IMR-90 (cell line): ENCODE results near the gene ATP6V1G1. TPM values are rescaled to one million over a fixed set of nuclear protein-coding genes. Genes with fewer than 3 reads are reported as not detected.

Experiments
- ATAC-seq: fragments of 200-7000 bp; cut with Tn5 transposase; 2 replicates; pipeline ENCODE4 v1.9.1; 2020; ENCODE audit warnings: low read depth, mild to moderate bottlenecking, moderate library complexity
- BruUV-seq: library from RNA; stranded (reverse); fragments of 400-500 nt; replicated peaks from 2 replicates; lab custom pipeline; 2021; lab: Mats Ljungman, UMichigan
- CTCF ChIA-PET: fragments of 300-600 bp; formaldehyde crosslinking; extraction: SDS; loops from one replicate; lab custom pipeline; 2021; ENCODE audit warnings: antibody characterized with exemption; lab: Yijun Ruan, JAX
- POLR2A ChIA-PET: fragments of 300-600 bp; sonication (Branson Sonifier 250); formaldehyde crosslinking; loops from one replicate; lab custom pipeline; 2022; ENCODE audit warnings: antibody characterized with exemption; ENCODE audit not compliant: unreplicated experiment; lab: Charles Lee
- DNase-seq: peaks from one replicate; pipeline ENCODE4 v3.0.0; 2013
- H2AFZ ChIP-seq: replicated peaks from 2 replicates; pipeline ENCODE3; 2013; ENCODE audit warnings: low read length, mild to moderate bottlenecking; ENCODE audit not compliant: poor library complexity
- H2AK5ac ChIP-seq: 2 replicates; pipeline ENCODE4 v1.6.1; 2013; ENCODE audit warnings: low read depth, low read length, inconsistent platforms
- H2AK9ac ChIP-seq: replicated peaks from 2 replicates; pipeline ENCODE3; 2013; ENCODE audit warnings: mild to moderate bottlenecking, low read depth, low read length, moderate library complexity; ENCODE audit not compliant: poor library complexity
- H2BK120ac ChIP-seq: 2 replicates; pipeline ENCODE4 v1.6.1; 2013; ENCODE audit warnings: low read depth, low read length, inconsistent platforms
- H2BK15ac ChIP-seq: 3 replicates; pipeline ENCODE4 v1.6.1; 2013; ENCODE audit warnings: low read depth, low read length, inconsistent platforms
- H2BK20ac ChIP-seq: 2 replicates; pipeline ENCODE4 v1.6.1; 2013; ENCODE audit warnings: low read depth, mild to moderate bottlenecking, inconsistent platforms, low read length, moderate library complexity
- H2BK5ac ChIP-seq: 2 replicates; pipeline ENCODE4 v1.6.1; 2013; ENCODE audit warnings: mild to moderate bottlenecking, low read depth, low read length, inconsistent platforms; ENCODE audit not compliant: poor library complexity, severe bottlenecking
- H3K14ac ChIP-seq: replicated peaks from 2 replicates; pipeline ENCODE4 v1.6.1; 2013; ENCODE audit warnings: low read depth, low read length, inconsistent platforms
- H3K18ac ChIP-seq: 2 replicates; pipeline ENCODE4 v1.6.1; 2013; ENCODE audit warnings: low read depth, low read length, control low read depth
- H3K23ac ChIP-seq: 2 replicates; pipeline ENCODE4 v1.6.1; 2013; ENCODE audit warnings: low read depth, low read length, inconsistent platforms
- H3K27ac ChIP-seq: 2 replicates; pipeline ENCODE4 v1.5.1; 2013; ENCODE audit warnings: mild to moderate bottlenecking, control low read depth, low read length; ENCODE audit not compliant: insufficient read depth
- H3K27me3 ChIP-seq: 2 replicates; pipeline ENCODE4 v1.6.1; 2013; ENCODE audit warnings: low read length; ENCODE audit not compliant: control insufficient read depth, insufficient read depth
- H3K36me3 ChIP-seq: 2 replicates; pipeline ENCODE4 v1.6.1; 2013; ENCODE audit warnings: low read length, mixed read lengths; ENCODE audit not compliant: control insufficient read depth, insufficient read depth
- H3K4ac ChIP-seq: 2 replicates; pipeline ENCODE4 v1.6.1; 2013; ENCODE audit warnings: low read depth, low read length, inconsistent platforms
- H3K4me1 ChIP-seq: 2 replicates; pipeline ENCODE4 v1.6.1; 2013; ENCODE audit warnings: low read length, mixed read lengths; ENCODE audit not compliant: control insufficient read depth, insufficient read depth
- H3K4me2 ChIP-seq: 2 replicates; pipeline ENCODE4 v1.6.1; 2013; ENCODE audit warnings: low read depth, mild to moderate bottlenecking, control low read depth, low read length, moderate library complexity
- H3K4me3 ChIP-seq: 2 replicates; pipeline ENCODE4 v1.5.1; 2013; ENCODE audit warnings: low read depth, mild to moderate bottlenecking, control low read depth, low read length, moderate library complexity; ENCODE audit not compliant: insufficient read depth
- H3K56ac ChIP-seq: 2 replicates; pipeline ENCODE4 v1.6.1; 2013; ENCODE audit warnings: low read length, inconsistent platforms; ENCODE audit not compliant: insufficient read depth; ENCODE audit errors: extremely low read depth
- H3K79me1 ChIP-seq, 2 experiments: 2 replicates each; pipeline ENCODE4 v1.6.1; 2013; ENCODE audit warnings: low read length in 2 of 2, inconsistent platforms in 1 of 2, low read depth in 1 of 2
- H3K9ac ChIP-seq: 2 replicates; pipeline ENCODE4 v1.6.1; 2013; ENCODE audit warnings: low read depth, low read length, control low read depth
- H3K9me1 ChIP-seq: 2 replicates; pipeline ENCODE4 v1.6.1; 2013; ENCODE audit warnings: low read length, inconsistent platforms; ENCODE audit not compliant: insufficient read depth
- H3K9me3 ChIP-seq: 2 replicates; pipeline ENCODE4 v1.6.1; 2013; ENCODE audit warnings: low read length; ENCODE audit not compliant: control insufficient read depth, insufficient read depth
- H4K20me1 ChIP-seq: 2 replicates; pipeline ENCODE4 v1.6.1; 2013; ENCODE audit warnings: low read length, inconsistent platforms; ENCODE audit not compliant: insufficient read depth
- H4K5ac ChIP-seq: 2 replicates; pipeline ENCODE4 v1.6.1; 2013; ENCODE audit warnings: mild to moderate bottlenecking, low read depth, low read length, control low read depth
- H4K8ac ChIP-seq, 2 experiments: 2 replicates each; pipeline ENCODE4 v1.6.1; 2013; ENCODE audit warnings: low read depth in 2 of 2, low read length in 2 of 2, control low read depth in 1 of 2, inconsistent platforms in 1 of 2
- H4K91ac ChIP-seq: 2 replicates; pipeline ENCODE4 v1.6.1; 2013; ENCODE audit warnings: low read depth, low read length, inconsistent platforms; ENCODE audit not compliant: insufficient read depth
- FOS ChIP-seq: fragments of 150-350 bp; IDR thresholded peaks from 2 replicates; pipeline ENCODE4 v1.6.1; 2016; ENCODE audit warnings: low read depth, low read length
- WGBS, 2 experiments: methylation state at CpG; one replicate each; pipeline versions ENCODE4 v1.1.5 to v1.1.7; 2013; ENCODE audit warnings: missing lambda C conversion rate in 2 of 2; ENCODE audit not compliant: insufficient read length in 1 of 2; ENCODE audit errors: extremely low coverage in 2 of 2; 5-methylcytosine and 5-hydroxymethylcytosine counted together
- dilution Hi-C: fragments of 300-500 bp; cut with HindIII; formaldehyde crosslinking; loops from one replicate; pipeline ENCODE4 v1.14.3; 2018; ENCODE audit warnings: low sequenced_read_pairs; ENCODE audit not compliant: unreplicated experiment
- in situ Hi-C: fragments of 300-500 bp; cut with MboI; formaldehyde crosslinking; loops from 3 replicates; pipeline ENCODE4 v1.14.3; 2019; ENCODE audit warnings: low sequenced_read_pairs, inconsistent platforms, mixed read lengths
- intact Hi-C: fragments of 100-400 bp; cut with micrococcal nuclease; formaldehyde crosslinking; loops from 2 replicates; pipeline ENCODE4 v1.10.0; 2022
- polyA plus RNA-seq, 3 experiments: library from polyadenylated mRNA; depleted of rRNA; stranded (reverse); fragments of >200 nt; gene quantifications; 2 replicates each; pipeline ENCODE4 v1.2.3, GENCODE V29; 2012; ENCODE audit warnings: low replicate concordance in 1 of 3
- total RNA-seq: library from RNA; depleted of rRNA; stranded (reverse); fragments of >200 nt; gene quantifications from 2 replicates; pipeline ENCODE4 v1.2.3, GENCODE V29; 2012
- TF ChIP-seq, protein P1 (sequence below): fragments of 150-350 bp; IDR thresholded peaks from 2 replicates; pipeline ENCODE4 v1.6.1; 2016; ENCODE audit warnings: low read depth, mild to moderate bottlenecking, low read length, moderate library complexity, borderline replicate concordance

ATP6V1G1 gene
- total and polyA plus RNA-seq, 2 of the 4 experiments (the other 2 are of a cell fraction) = 52.0 to 70.9 TPM

DNA sequence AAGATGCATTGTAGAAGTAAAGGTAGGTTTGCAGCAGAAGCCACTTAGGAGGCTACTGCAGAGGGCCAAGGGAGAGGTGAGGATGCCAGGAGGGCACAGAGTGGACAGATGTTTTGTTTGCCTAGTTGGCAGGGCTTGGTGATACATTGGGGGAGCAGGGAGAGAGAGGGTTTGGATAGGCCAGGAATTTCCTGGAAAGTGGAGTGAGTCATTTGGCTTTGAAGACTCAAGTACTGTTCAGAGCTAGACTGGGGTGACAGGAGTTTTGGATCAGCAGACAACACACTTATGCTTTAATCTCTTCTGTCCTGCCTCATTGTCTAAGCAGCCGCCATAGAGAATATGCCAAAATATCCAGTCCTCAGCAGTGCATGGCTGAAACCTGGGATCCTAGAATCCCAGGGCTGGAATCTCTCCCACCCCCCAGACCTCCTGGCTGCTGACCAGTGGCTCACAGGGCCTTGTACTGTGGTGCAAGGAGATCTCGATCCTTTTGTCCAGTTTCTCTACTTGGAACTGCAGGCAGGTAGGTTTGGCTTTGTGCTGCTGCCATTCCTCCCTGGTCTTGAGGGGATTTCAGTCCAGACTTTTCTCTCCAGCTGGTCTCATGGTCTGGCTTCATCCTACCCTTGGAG lies 34.5 kb downstream of the ATP6V1G1 start:
- Histone ChIP-seq H2AFZ (peak overlapping the region; percentile 11), H3K56ac (no peak overlapping the region), H3K4me2 (no peak overlapping the region), H2BK5ac (no peak overlapping the region), H2BK15ac (no peak overlapping the region), H3K27me3 (no peaks in the 10 kb centered on the region), H3K36me3 (peaks cover 9% of the 10 kb centered on the region; the same call in 1 of the 2 replicates), H3K4me1 (peaks cover 6% of the 10 kb centered on the region), H3K18ac (no peak overlapping the region), H3K79me1 (peaks cover 0 to 6% of the 10 kb centered on the region in 2 experiments; a peak in 3 of 4 replicates), H4K91ac (no peak overlapping the region), H2BK120ac (no peak overlapping the region; the same call in 1 of the 2 replicates), H2AK9ac (peak overlapping the region; percentile 51), H4K8ac (no peak overlapping the region), H3K23ac (no peak overlapping the region), H4K5ac (no peak overlapping the region), H3K27ac (no peak overlapping the region), H3K14ac (peak overlapping the region; percentile 30; the same call in 1 of the 2 replicates), H4K20me1 (peaks cover 10% of the 10 kb centered on the region; the same call in 1 of the 2 replicates), H3K9ac (no peak overlapping the region), H2BK20ac (no peak overlapping the region), H2AK5ac (no peak overlapping the region), H3K4me3 (no peak overlapping the region), H3K9me3 (no peaks in the 10 kb centered on the region), H3K9me1 (peaks cover 14% of the 10 kb centered on the region), H3K4ac (no peak overlapping the region; the same call in 1 of the 2 replicates)
- dilution Hi-C loops = no loop called here
- in situ Hi-C loops = no loop called here
- ATAC-seq (peak; percentile 96), DNase-seq (peak; percentile 84)
- peak; percentile 57 for TF ChIP-seq FOS
- TF ChIP-seq, protein P1, sequence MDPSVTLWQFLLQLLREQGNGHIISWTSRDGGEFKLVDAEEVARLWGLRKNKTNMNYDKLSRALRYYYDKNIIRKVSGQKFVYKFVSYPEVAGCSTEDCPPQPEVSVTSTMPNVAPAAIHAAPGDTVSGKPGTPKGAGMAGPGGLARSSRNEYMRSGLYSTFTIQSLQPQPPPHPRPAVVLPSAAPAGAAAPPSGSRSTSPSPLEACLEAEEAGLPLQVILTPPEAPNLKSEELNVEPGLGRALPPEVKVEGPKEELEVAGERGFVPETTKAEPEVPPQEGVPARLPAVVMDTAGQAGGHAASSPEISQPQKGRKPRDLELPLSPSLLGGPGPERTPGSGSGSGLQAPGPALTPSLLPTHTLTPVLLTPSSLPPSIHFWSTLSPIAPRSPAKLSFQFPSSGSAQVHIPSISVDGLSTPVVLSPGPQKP = no peak
- POLR2A ChIA-PET = no interaction called here
- intact Hi-C loops = no loop called here
- 100% methylated on average over 1 of the region's 2 CpGs; no CpG with 5 or more reads in 1 of the 2 experiments for WGBS, 2 experiments
- BruUV-seq = no TSS peak
- CTCF ChIA-PET = interaction anchor here (0.9 kb wide), 1 partner anchor 10 kb away, joined by 3 read pairs; no protein-coding TSS in a partner anchor
